SK-N-MC (cell line): ENCODE measurements around the gene ZSCAN29.

Experiments
- EZH2 ChIP-seq: fragments of 200-600 bp; sonication (generic); IDR thresholded peaks from one replicate; pipeline ENCODE4 v1.6.1; 2017; ENCODE audit warnings: antibody characterized with exemption
- FOXP2 ChIP-seq: optimal IDR thresholded peaks from 2 replicates; pipeline ENCODE3; 2011; ENCODE audit warnings: mild to moderate bottlenecking, moderate library complexity; ENCODE audit not compliant: insufficient read depth; ENCODE audit errors: extremely low read length, control extremely low read depth
- POLR2AphosphoS5 ChIP-seq: IDR thresholded peaks from 2 replicates; pipeline ENCODE4 v1.6.1; 2012; ENCODE audit warnings: mild to moderate bottlenecking, low read depth, low read length, borderline replicate concordance

DNA sequence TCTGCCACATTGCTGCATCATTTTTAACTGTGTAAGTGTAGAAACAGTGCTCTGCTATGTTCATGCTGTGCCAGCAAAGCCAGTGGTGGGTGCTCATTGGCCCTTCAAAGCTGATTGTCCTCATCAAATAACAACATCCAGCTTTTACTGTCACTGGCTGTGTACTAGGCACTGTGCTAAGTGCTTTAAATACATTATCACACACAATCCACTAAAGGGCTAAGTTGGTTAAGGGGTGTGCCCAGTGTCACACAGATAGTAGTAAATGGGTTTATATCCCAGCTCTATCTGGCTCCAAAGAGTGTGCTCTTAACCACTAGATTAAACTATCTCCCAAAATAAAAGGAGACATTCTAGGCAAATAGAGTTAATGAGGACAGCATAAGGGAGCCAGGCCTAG, 7.8 kb upstream of the ZSCAN29 start:
- TF ChIP-seq EZH2 (no peak), POLR2AphosphoS5 (no peak), FOXP2 (no peak)
